ENCODE data around the gene SPATA19. TPM values are rescaled to one million over a fixed set of nuclear protein-coding genes. Genes with fewer than 3 reads are reported as not detected.

SPATA19 gene
- total RNA-seq, 2 donors from 2014 or later: 6.6 TPM; not detected in 1

- no peak for DNase-seq (ENCODE audit: low spot score)
Measured at GRCh38 chr11:133808393-133809140, 36.7 kb downstream of the SPATA19 start.

GRCh38 chr11:133803026-133803425, 42.3 kb downstream of the SPATA19 start:
- no peak for DNase-seq (ENCODE audit: low spot score)
- Histone ChIP-seq H3K4me3 (no peak overlapping the region), H3K36me3 (no peaks in the 10 kb centered on the region), H3K27ac (no peak overlapping the region), H3K4me1 (replicated peaks) (no peaks in the 10 kb centered on the region), H3K27me3 (replicated peaks; ENCODE audit: insufficient read depth) (peaks cover under 1% of the 10 kb centered on the region), H3K9me3 (no peaks in the 10 kb centered on the region)
- intact Hi-C loops (cut with DNase I): no loop called here
- TF ChIP-seq CTCF (IDR thresholded peaks at IDR 0.05) (no peak), POLR2A (IDR thresholded peaks at IDR 0.05) (no peak), POLR2AphosphoS5 (IDR thresholded peaks at IDR 0.05) (no peak)
- 87% methylated on average over 7 of the region's 7 CpGs for WGBS

More at GRCh38 chr11:133808393-133809140, 36.7 kb downstream of the SPATA19 start:
- no peaks in the 10 kb centered on the region for H3K9me3 ChIP-seq
- no peak overlapping the region for H3K4me3 ChIP-seq
- H3K27ac ChIP-seq: no peak overlapping the region
- no peak for TF ChIP-seq POLR2A (IDR thresholded peaks at IDR 0.05)
- TF ChIP-seq POLR2AphosphoS5 (IDR thresholded peaks at IDR 0.05): no peak
- no peak for TF ChIP-seq CTCF (IDR thresholded peaks at IDR 0.05)
- intact Hi-C loops (cut with DNase I): no loop called here
- peaks cover 4% of the 10 kb centered on the region for H3K27me3 ChIP-seq (replicated peaks; ENCODE audit: insufficient read depth)
- WGBS: 53% methylated on average over 13 of the region's 13 CpGs
- no peaks in the 10 kb centered on the region for H3K4me1 ChIP-seq (replicated peaks)
- no peaks in the 10 kb centered on the region for H3K36me3 ChIP-seq

GRCh38 chr11:133801356-133801755, 44.0 kb downstream of the SPATA19 start:
- H3K36me3 ChIP-seq: no peaks in the 10 kb centered on the region
- no peaks in the 10 kb centered on the region for H3K9me3 ChIP-seq
- intact Hi-C loops (cut with DNase I): no loop called here
- H3K27ac ChIP-seq: no peak overlapping the region
- H3K4me1 ChIP-seq (replicated peaks): no peaks in the 10 kb centered on the region
- DNase-seq (ENCODE audit: low spot score): no peak
- 76% methylated on average over 4 of the region's 4 CpGs for WGBS
- TF ChIP-seq POLR2AphosphoS5 (IDR thresholded peaks at IDR 0.05): no peak
- no peak for TF ChIP-seq POLR2A (IDR thresholded peaks at IDR 0.05)
- no peak for TF ChIP-seq CTCF (IDR thresholded peaks at IDR 0.05)
- H3K27me3 ChIP-seq (replicated peaks; ENCODE audit: insufficient read depth): no peaks in the 10 kb centered on the region
- H3K4me3 ChIP-seq: no peak overlapping the region

- Histone ChIP-seq H3K4me3 (no peak overlapping the region), H3K36me3 (no peaks in the 10 kb centered on the region), H3K27ac (no peak overlapping the region), H3K4me1 (replicated peaks) (no peaks in the 10 kb centered on the region), H3K9me3 (no peaks in the 10 kb centered on the region), H3K27me3 (replicated peaks; ENCODE audit: insufficient read depth) (no peaks in the 10 kb centered on the region)
- DNase-seq (ENCODE audit: low spot score): no peak
- TF ChIP-seq POLR2AphosphoS5 (IDR thresholded peaks at IDR 0.05) (no peak), POLR2A (IDR thresholded peaks at IDR 0.05) (no peak)
- WGBS: 94% methylated on average over 8 of the region's 8 CpGs
- intact Hi-C loops (cut with DNase I): no loop called here
Measured at GRCh38 chr11:133800666-133801065, 44.6 kb downstream of the SPATA19 start.

- Histone ChIP-seq H3K4me3 (no peak overlapping the region), H3K27me3 (replicated peaks; ENCODE audit: insufficient read depth) (no peaks in the 10 kb centered on the region), H3K36me3 (no peaks in the 10 kb centered on the region), H3K4me1 (replicated peaks) (no peaks in the 10 kb centered on the region), H3K27ac (no peak overlapping the region), H3K9me3 (no peaks in the 10 kb centered on the region)
- no peak for TF ChIP-seq POLR2A (IDR thresholded peaks at IDR 0.05)
- no peak for TF ChIP-seq CTCF (IDR thresholded peaks at IDR 0.05)
- TF ChIP-seq POLR2AphosphoS5 (IDR thresholded peaks at IDR 0.05): no peak
- peak; percentile 1 for DNase-seq (ENCODE audit: low spot score)
- WGBS: 31% methylated on average over 6 of the region's 6 CpGs
- intact Hi-C loops (cut with DNase I): no loop called here
Measured at GRCh38 chr11:133797554-133797953, 47.8 kb downstream of the SPATA19 start.
